Left renal cortex interstitium (tissue), 4 donors: ENCODE results near the gene DNPEP. TPM values are rescaled to one million over a fixed set of nuclear protein-coding genes. Genes with fewer than 3 reads are reported as not detected.
"Not testable (repeated sequence)": the region's sequence is repeated elsewhere in the genome, so short reads cannot be mapped to it uniquely, and the experiment has no call there.

ENCODE experiments used
- DNase-seq, 4 donors: peaks; one replicate each; pipeline ENCODE4 v3.0.0-alpha.2; 2013; ENCODE audit warnings: low read depth in 4 of 4, low spot score in 2 of 4, missing footprints in 1 of 4
- polyA plus RNA-seq, 4 donors: library from polyadenylated mRNA; unstranded; fragments of 120-200 nt; gene quantifications; one replicate each; pipeline ENCODE4 v1.2.1, GENCODE V29; 2013; ENCODE audit not compliant: insufficient read length in 4 of 4

The DNPEP gene
- polyA plus RNA-seq, 4 donors = 54.3 to 73.8 (median 69.2) TPM

- peak in 3 of 4 donors; percentile 61 to 74 (median 66) for DNase-seq
Observed at GRCh38 chr2:219402665-219403515, 15.2 kb upstream of the DNPEP start.

GRCh38 chr2:219401606-219402005 lies 13.9 kb upstream of the DNPEP start:
- DNase-seq = no peak

- DNase-seq = no peak
Observed at GRCh38 chr2:219400562-219400961, 12.8 kb upstream of the DNPEP start.

GRCh38 chr2:219399716-219400478 lies 12.2 kb upstream of the DNPEP start:
- no peak for DNase-seq

GRCh38 chr2:219398721-219399363 lies 11.1 kb upstream of the DNPEP start:
- DNase-seq = no peak

- no peak for DNase-seq
Observed at GRCh38 chr2:219396863-219397457, 9.2 kb upstream of the DNPEP start.

GRCh38 chr2:219395609-219396008 lies 7.9 kb upstream of the DNPEP start:
- no peak for DNase-seq

- not testable (repeated sequence) for DNase-seq
Observed at GRCh38 chr2:219395056-219395455, 7.3 kb upstream of the DNPEP start.

GRCh38 chr2:219392754-219393153 lies 5.0 kb upstream of the DNPEP start:
- DNase-seq = no peak

- DNase-seq = no peak
Observed at GRCh38 chr2:219388907-219389156, 1.1 kb upstream of the DNPEP start.

GRCh38 chr2:219388121-219388906 lies 602 bp upstream of the DNPEP start:
- peak; percentile 58 to 89 (median 88) for DNase-seq

GRCh38 chr2:219386532-219387280 lies 1.0 kb downstream of the DNPEP start:
- no peak for DNase-seq

- no peak for DNase-seq
Observed at GRCh38 chr2:219385958-219386520, 1.7 kb downstream of the DNPEP start.

- DNase-seq = no peak
Observed at GRCh38 chr2:219384859-219385258, 2.9 kb downstream of the DNPEP start.

- DNase-seq = no peak
Observed at GRCh38 chr2:219384083-219384713, 3.5 kb downstream of the DNPEP start.

- DNase-seq = no peak
Observed at GRCh38 chr2:219381448-219381847, 6.3 kb downstream of the DNPEP start.

- DNase-seq = no peak
Observed at GRCh38 chr2:219380926-219381325, 6.8 kb downstream of the DNPEP start.

- DNase-seq = no peak
Observed at GRCh38 chr2:219378163-219378851, 9.4 kb downstream of the DNPEP start.
